SKM-1 treated with dmso at 0.1 percent for 144 hours (cell line): ENCODE results near the gene FUT3.
"Not testable (repeated sequence)": the region's sequence is repeated elsewhere in the genome, so short reads cannot be mapped to it uniquely, and the experiment has no call there.

Source experiments
- DNase-seq: peaks from one replicate; lab custom pipeline; 2025; ENCODE audit not compliant: unreplicated experiment; lab: John Stamatoyannopoulos, UW

Gene FUT3

GRCh38 chr19:5882421-5882968 is 31.2 kb upstream of the FUT3 start:
- no peak for DNase-seq

GRCh38 chr19:5881543-5882299 is 30.5 kb upstream of the FUT3 start:
- DNase-seq: no peak

- DNase-seq: peak; percentile 5
Measured at GRCh38 chr19:5880604-5881078, 29.4 kb upstream of the FUT3 start.

GRCh38 chr19:5880196-5880595 is 28.9 kb upstream of the FUT3 start:
- no peak for DNase-seq

DNA sequence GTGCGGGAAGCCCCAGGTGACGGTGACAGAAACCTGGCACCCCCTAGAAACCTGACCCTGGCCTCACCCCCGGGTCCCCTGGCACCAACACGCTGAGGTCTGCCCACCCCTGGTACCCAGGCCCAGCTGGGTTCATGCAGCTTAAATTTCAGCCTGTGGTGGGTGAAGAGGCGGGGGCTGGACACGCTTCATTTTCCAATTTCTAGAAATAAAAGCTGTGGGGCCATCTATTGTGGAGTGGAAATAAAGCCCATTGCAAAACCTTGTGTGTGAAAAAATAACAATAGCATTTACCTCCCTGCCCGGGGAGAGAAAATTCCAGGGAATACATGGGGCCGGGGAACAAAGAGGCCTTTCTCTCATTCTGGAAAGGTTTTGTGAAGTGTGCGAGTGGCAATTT is 26.6 kb upstream of the FUT3 start:
- no peak for DNase-seq

DNA sequence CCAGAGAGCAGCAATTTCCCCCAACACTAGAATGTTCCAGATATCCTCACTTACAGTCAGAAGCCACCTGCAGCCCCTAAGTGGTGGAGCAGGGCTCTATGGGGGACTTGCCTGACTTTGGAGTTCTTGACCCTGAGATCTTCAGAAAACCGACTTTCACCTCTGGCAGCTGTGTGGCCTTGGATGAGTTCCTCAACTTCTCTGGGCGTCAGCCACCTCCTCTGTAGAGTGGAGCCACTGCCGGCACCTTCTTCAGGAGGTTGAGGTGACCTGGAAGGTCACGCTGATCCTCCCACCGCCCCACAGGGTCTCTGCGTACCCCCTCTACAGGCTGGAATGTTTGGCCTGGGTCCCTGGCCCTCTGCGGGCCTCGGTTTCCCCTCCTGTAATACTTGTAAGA is 26.2 kb upstream of the FUT3 start:
- DNase-seq: no peak

DNA sequence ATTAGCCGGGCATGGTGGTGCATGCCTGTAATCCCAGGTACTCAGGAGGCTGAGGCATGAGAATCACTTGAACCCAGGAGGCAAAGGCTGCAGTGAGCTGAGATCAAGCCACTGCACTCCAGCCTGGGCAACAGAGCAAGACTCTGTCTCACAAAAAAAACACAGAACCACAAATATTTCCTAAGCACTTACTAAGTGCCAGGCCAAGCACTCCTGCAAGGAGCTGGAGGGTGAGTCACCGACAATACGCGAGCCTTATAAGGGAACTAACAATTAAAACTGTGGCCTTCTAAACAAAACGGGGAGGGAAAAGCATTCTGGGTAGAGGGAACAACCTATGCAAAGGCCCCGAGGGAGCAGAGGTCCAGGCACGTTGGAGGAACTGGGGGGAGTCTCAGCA is 23.2 kb upstream of the FUT3 start:
- DNase-seq: peak; percentile 63

- no peak for DNase-seq
Measured at GRCh38 chr19:5873617-5874199, 22.5 kb upstream of the FUT3 start.

DNA sequence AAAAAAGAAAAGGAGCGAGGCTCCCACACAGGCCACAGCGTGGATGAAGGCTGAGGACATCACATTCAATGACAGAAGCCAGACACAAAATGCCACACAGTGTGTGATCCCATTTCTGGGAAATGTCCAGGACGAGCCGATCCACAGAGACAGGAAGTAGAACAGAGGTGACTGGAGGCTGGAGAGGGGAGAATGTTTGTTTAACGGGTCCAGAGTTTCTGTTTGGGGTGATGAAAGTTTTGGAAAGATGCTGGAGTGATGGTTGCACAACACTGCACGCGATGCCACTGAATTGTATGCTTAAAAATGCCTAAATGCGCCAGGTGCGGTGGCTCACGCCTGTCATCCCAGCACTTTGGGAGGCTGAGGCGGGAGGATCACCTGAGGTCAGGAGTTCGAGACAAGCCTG is 19.7 kb upstream of the FUT3 start:
- DNase-seq: no peak

DNA sequence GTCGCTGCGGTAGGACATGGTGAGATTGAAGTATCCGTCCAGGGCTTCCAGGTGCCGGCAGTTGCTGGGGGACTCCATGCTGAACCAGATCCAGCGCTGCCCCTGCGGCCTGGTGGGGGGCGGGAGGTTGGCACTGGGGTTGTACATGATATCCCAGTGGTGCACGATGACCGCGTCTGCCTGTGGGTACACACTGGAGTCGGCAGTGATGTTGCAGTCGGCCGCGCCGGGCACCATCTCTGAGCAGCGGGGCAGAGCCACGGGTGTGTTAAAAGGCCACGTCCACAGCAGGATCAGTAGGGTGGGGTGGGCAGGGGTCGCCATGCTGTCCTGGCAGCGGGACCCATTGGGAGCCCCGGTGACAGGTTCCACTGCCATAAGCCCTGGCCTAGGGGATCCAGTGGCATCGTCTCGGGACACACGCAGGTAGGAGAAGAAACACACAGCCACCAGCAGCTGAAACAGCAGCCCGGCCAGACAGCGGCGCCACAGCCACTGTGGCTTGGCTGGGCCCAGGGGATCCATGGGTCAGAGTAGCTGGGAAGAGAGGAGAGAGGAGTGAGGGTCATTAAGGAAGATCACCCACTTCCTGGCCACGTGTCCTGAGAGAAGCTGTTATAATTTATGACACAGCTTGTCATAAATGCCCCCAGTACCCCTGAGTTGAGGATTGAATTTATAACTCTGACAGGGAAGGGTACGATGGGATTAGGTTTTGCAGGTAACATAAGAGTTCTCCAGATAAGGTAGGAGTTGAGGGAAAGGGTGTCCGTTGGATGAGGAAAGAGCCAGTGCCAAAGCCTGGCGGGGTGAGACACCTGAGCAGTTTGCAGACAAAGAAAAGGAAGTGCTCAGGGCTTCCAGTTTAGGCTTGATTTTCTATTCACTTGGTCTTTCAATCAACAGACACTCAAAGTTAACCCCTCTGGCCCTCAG is 16.2 kb upstream of the FUT3 start:
- no peak for DNase-seq

GRCh38 chr19:5865772-5866171 is 14.5 kb upstream of the FUT3 start:
- DNase-seq: no peak

DNA sequence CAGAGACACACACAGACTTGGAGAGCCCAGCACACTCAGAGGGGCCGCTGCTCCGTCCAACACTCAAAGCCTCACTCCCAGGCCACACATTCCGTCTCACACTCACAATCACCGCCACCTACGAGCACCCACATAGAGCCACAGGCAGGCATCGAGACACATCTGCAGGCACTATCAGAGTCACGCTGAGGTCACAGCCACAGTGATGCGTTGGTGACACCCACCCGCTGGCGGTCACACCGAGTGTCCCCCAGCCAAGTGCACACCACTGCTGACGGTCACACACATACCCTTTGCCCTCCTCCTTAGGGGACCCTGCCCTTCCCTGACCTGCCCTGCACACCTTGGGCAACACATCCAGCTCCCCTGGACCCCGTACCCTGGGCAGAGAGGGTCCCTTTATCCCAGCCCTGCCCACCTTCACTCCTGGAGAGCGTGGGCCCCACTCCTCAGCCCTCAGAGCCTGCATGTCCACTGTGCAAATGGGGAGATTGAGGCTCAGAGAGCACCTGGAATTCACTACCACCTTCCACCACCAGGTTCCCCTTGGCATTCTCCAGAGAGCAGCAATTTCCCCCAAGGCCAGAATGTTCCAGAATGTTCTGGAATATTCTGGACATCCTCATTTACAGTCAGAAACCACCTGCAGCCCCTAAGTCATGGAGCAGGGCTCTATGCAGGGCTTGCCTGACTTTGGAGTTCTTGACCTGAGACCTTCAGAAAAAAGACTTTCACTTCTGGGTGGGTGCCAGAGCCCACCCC is 13.7 kb upstream of the FUT3 start:
- DNase-seq: no peak

DNA sequence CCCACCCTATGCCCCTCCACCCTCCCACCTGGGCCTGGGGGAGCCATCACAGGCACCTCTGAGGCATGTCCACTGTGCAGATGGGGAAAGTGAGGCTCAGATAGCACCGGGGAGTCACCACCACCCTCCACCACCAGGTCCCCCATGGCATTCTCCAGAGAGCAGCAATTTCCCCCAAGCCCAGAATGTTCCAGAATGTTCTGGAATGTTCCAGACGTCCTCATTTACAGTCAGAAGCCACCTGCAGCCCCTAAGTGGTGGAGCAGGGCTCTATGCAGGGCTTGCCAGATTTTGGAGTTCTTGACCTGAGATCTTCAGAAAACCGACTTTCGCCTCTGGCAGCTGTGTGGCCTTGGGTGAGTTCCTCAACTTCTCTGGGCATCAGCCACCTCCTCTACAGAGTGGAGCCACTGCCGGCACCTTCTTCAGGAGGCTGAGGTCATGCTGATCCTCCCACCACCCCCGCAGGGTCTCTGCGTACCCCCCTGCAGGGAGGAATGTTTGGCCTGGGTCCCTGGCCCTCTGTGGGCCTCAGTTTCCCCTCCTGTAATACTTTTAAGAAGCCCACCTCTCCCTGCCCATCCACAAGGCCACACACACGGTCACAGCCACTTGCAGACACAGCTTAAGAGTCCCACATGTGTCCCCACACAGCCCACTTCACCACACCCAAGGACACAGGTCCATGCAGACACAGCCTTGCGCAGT is 12.9 kb upstream of the FUT3 start:
- no peak for DNase-seq

GRCh38 chr19:5863030-5863665 is 11.9 kb upstream of the FUT3 start:
- no peak for DNase-seq

GRCh38 chr19:5857203-5858081 is 6.2 kb upstream of the FUT3 start:
- DNase-seq: no peak

- not testable (repeated sequence) for DNase-seq
Measured at GRCh38 chr19:5855151-5855550, 3.9 kb upstream of the FUT3 start.

- not testable (repeated sequence) for DNase-seq
Measured at GRCh38 chr19:5854121-5854520, 2.9 kb upstream of the FUT3 start.

- DNase-seq: no peak
Measured at GRCh38 chr19:5850743-5851293, 431 bp downstream of the FUT3 start.
